HG02885 (cell line): ENCODE measurements around the gene CACNA1C.

Experiments
- ATAC-seq: cut with Tn5 transposase; IDR thresholded peaks from one replicate; pipeline ENCODE4 v1.9.1; 2021; ENCODE audit warnings: mild to moderate bottlenecking; ENCODE audit not compliant: unreplicated experiment, poor library complexity

The CACNA1C gene

DNA sequence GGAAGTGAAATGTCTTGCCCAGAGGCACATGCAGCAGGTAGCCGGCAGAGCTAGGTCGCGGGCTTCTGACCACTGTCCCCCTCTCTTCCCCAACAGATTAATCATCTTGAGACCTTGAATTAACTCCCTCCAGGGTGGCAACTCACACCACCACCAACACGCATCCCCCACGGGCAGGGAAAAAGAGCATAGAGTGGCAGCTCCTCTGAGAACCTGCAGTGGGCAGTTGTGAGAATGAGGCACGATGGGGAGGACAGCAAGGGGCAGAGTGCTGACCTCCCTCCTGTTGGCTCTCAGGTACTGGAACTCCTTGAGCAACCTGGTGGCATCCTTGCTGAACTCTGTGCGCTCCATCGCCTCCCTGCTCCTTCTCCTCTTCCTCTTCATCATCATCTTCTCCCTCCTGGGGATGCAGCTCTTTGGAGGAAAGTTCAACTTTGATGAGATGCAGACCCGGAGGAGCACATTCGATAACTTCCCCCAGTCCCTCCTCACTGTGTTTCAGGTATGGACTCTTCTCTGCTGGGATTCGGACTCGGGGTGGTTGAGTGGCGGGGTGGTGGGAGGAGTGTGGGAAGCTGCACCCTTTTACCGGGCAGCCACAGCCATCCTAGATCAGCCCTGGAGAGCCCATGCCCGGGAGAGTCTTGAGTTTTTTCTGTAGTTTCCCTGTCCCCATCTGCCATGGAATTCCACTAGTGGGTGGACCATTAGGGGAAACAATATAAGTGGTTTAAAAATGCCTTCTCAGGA is 528.7 kb downstream of the CACNA1C start:
- ATAC-seq, result no peak

- no peak for ATAC-seq
Measured at GRCh38 chr12:2582631-2583030, 529.8 kb downstream of the CACNA1C start.

- no peak for ATAC-seq
Measured at GRCh38 chr12:2583091-2583497, 530.3 kb downstream of the CACNA1C start.

- no peak for ATAC-seq
Measured at GRCh38 chr12:2583642-2584401, 531.0 kb downstream of the CACNA1C start.

DNA sequence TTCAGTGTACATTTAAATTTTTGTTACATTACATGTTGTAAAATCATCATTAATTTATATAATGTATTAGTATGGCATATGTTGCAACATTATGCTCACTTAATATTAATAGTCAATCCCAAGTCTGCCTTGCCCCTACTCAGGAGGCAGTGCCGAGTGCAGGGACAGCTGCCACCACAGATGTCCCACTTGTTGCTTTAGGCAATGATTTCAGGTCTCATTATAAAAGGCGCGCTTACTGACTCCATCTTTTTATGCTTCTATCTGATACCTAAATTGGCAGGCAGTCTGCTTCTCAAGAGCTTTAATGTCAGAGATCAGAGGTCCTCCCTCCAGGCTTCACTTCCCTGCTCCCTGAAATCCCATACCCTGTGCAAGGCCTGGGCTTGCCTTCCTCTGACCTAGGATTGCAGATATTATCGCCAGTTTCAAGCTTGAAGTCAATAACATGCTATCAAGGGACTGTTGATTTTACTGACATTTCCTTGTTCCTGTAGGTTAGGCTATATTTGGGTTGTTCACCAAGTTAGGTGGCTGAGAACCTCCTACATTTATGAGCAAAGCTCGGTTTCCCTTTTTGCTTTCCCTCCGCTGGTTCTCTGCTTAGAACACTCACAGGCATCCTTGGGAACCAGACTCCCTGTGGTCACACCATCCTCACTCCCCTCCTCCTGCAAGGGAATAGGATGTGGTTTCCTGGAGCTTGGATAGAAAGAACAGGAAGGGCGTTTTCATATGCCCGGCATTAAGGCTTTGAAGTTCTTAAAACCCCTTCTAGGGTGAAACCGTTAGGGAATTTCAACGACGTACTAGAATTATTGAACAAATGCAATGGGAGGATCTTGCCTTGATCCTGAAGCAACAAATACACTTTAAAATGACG is 533.6 kb downstream of the CACNA1C start:
- no peak for ATAC-seq

- ATAC-seq, result no peak
Measured at GRCh38 chr12:2588345-2588744, 535.6 kb downstream of the CACNA1C start.

GRCh38 chr12:2589381-2589780 is 536.6 kb downstream of the CACNA1C start:
- no peak for ATAC-seq

DNA sequence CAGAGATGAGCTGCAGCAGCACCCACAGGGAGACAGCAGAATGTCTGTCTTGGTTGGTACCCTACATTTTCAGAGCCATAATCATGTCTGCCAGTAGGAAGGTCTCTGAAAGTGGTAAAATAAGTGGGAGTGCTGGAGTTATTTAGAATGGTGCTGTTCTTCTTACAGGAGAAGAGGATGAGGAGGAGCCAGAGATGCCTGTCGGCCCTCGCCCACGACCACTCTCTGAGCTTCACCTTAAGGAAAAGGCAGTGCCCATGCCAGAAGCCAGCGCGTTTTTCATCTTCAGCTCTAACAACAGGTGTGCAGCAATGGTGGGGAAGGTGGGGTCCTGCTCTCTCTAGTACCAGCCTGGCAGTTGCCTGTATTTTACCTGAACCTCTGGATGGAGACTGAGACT is 540.3 kb downstream of the CACNA1C start:
- no peak for ATAC-seq

- no peak for ATAC-seq
Measured at GRCh38 chr12:2596441-2596840, 543.7 kb downstream of the CACNA1C start.

DNA sequence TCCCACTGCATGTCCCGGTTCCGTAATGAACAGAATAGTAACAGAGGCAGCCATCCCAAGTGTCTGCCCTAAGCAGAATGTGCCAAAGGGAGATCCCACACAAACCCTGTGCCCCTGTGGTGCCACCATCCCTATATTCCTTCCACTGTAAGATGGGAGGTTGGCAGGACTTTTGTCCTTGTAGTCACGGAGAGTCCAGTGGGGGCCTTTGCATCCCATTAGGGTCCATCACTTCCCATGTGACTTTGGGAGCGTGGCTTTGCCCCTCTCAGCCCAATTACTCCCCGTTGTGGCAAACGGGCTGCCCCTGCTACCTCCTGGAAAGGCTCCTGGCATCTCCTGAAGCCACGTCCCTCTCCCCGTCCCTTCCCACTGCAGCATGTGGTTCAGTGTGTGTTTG is 552.5 kb downstream of the CACNA1C start:
- ATAC-seq, result no peak

- no peak for ATAC-seq
Measured at GRCh38 chr12:2606186-2606910, 553.6 kb downstream of the CACNA1C start.

GRCh38 chr12:2607881-2608607 is 555.3 kb downstream of the CACNA1C start:
- ATAC-seq, result no peak

GRCh38 chr12:2608608-2608945 is 555.8 kb downstream of the CACNA1C start:
- no peak for ATAC-seq

GRCh38 chr12:2609020-2609419 is 556.2 kb downstream of the CACNA1C start:
- ATAC-seq, result no peak

GRCh38 chr12:2610358-2610757 is 557.6 kb downstream of the CACNA1C start:
- ATAC-seq, result no peak

DNA sequence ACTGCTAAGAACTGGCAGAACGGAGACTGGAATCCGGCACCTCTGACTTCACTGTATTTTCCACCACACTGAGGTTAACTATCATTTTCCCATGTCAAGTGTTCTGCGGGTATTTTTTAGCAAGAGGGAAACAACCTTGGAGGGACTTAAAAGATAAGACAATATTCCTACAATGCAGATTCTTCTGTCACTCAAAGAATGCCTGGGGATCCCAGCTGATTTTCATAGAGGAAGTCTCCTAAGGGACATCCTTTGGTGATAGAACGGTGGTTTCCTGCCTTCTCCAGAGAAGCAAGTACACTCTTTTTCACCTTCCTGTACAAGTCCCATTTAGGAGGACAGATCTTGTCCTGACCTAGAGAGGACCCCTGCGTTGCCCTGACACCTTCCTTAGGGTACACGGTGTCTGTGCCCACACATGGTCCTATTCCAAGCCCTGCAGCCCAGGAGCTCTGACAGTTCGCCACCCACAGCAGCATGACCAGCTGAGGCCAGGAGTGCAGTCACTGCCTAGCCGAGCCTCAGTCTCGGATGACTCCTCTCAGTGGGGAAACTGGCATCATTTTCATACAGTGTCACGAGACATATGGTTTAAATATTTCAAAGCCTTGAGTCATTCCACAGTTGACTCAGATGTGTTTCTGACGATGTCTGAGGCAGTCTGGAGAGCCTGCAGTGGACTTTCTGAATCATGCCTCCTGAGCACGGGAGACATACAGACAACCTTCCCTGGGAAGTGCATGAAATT is 560.7 kb downstream of the CACNA1C start:
- ATAC-seq, result no peak

GRCh38 chr12:2614341-2614740 is 561.6 kb downstream of the CACNA1C start:
- no peak for ATAC-seq

GRCh38 chr12:2615665-2616402 is 563.0 kb downstream of the CACNA1C start:
- no peak for ATAC-seq
